Omental fat pad (tissue), 4 donors: ENCODE data around the gene PLXDC2. TPM values are rescaled to one million over a fixed set of nuclear protein-coding genes. Genes with fewer than 3 reads are reported as not detected.

ENCODE experiments used
- ATAC-seq: fragments of 150-250 bp; one replicate; pipeline ENCODE4 v1.9.1; 2016; ENCODE audit warnings: mild to moderate bottlenecking, moderate library complexity; ENCODE audit not compliant: low FRiP score
- DNase-seq: peaks from one replicate; pipeline ENCODE4 v3.0.0-alpha.2; 2019; ENCODE audit warnings: low spot score
- CTCF ChIP-seq, 3 donors: fragments of 450-650 bp; IDR thresholded peaks; one replicate each; pipeline ENCODE4 v1.5.1; 2016 to 2017; ENCODE audit warnings: antibody characterized with exemption in 3 of 3, mild to moderate bottlenecking in 3 of 3, moderate library complexity in 2 of 3
- total RNA-seq, 4 donors: library from RNA; depleted of rRNA; stranded (reverse); fragments of >200 nt; gene quantifications; one replicate each; pipeline ENCODE4 v1.1.0, GENCODE V29; 2016

Gene PLXDC2
- total RNA-seq, 4 donors from 2014 or later: 54.0 to 79.9 (median 65.9) TPM

- no peak for TF ChIP-seq CTCF (IDR thresholded peaks at IDR 0.05)
- no peak for DNase-seq
- ATAC-seq: no peak
Measured at GRCh38 chr10:19825700-19826099, 9.5 kb downstream of the PLXDC2 start.

- DNase-seq (no peak), ATAC-seq (no peak)
- no peak for TF ChIP-seq CTCF (IDR thresholded peaks at IDR 0.05)
Measured at GRCh38 chr10:19826712-19827111, 10.5 kb downstream of the PLXDC2 start.

- TF ChIP-seq CTCF (IDR thresholded peaks at IDR 0.05): no peak
- DNase-seq: no peak
- ATAC-seq: no peak
Measured at GRCh38 chr10:19828278-19829049, 12.2 kb downstream of the PLXDC2 start.

DNA sequence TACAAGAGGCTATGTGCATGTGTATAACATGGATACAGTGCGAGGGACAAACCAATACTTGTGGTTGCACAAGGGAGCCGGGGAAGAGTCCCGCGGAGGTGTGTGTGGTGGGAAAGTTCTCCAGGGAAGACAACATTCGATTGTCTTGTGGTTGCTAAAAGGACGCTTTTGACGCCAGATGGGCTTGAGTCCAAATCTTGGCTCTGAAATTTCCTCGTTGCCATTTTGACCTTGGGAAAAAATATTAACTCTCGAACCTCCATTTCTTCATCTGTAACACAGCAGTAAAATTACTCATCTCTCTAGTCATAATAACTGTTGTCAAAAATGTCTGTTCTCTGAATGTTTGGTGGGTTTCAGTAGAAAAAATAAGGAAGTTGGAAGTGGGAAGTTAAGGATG, 16.5 kb downstream of the PLXDC2 start:
- ATAC-seq (no peak), DNase-seq (no peak)
- TF ChIP-seq CTCF (IDR thresholded peaks at IDR 0.05): no peak

GRCh38 chr10:19833170-19833824, 17.1 kb downstream of the PLXDC2 start:
- DNase-seq: no peak
- no peak for TF ChIP-seq CTCF (IDR thresholded peaks at IDR 0.05)
- no peak for ATAC-seq

- TF ChIP-seq CTCF (IDR thresholded peaks at IDR 0.05): no peak
- DNase-seq: no peak
- ATAC-seq: no peak
Measured at GRCh38 chr10:19835952-19836351, 19.7 kb downstream of the PLXDC2 start.

DNA sequence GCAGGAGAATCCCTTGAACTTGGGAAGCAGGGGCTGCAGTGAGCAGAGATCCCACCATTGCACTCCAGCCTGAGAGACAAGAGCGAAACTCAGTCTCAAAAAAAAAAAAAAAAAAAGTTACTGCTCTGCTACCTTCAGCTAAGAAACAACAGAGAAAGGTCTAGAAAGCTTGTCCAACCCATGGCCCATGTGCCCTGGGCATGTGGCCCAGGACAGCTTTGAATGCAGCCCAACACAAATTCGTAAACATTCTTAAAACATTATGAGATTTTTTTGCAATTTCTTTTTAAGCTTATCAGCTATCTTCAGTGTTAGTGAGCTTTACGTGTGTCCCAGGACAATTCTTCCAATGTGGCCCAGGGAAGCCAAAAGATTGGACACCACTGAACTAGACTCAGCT, 22.9 kb downstream of the PLXDC2 start:
- ATAC-seq (no peak), DNase-seq (no peak)
- TF ChIP-seq CTCF (IDR thresholded peaks at IDR 0.05): no peak
